ENCODE data around the gene C5orf63. TPM values are rescaled to one million over a fixed set of nuclear protein-coding genes. Genes with fewer than 3 reads are reported as not detected.

Gene C5orf63
- total and polyA plus RNA-seq, 10 of the 15 experiments (the other 5 are each of a cell fraction or from before 2014, with no cell fraction given): 8.7 to 54.3 (median 11.9) TPM

DNA sequence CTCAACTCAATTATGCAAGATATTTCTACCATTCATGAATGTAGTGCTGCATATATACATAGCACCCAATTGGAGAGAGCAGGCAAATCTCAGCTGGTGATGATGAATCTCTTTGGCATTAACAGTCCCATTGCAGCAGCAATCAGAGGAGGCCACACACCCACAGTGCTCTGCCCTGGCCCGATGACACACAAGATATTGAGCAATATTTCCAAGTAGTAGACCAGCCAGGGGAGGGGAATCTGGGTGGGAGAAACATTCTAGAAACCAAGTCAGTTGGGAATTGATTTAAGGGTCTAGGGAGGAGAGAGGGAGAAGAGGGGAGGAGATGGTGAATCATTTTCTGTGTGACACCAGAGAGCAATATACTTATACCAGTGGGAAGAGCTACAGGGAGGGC, 14.9 kb upstream of the C5orf63 start (continued):
- no peak for TF ChIP-seq RBBP5 (conservative IDR thresholded peaks at IDR 0.05)

DNA sequence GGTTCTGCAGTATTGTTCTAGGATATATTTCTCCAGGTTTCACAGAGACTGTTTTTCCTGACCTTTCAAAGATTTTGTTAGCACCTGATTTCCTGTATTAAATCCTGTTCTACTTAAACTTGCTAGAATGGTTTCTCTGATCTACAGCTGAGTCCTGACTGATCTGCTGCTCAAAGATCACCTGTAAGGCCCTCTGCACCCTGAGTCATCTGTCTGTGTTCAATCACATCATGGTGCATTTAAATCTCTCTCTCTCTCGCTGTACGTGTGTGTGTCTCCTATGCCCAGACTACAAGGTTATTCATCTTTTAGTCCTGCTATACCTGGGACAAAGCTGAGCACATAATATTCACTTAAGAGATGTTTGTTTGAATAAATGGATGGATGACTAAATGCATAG, 13.3 kb upstream of the C5orf63 start:
- Histone ChIP-seq H3K36me3 (ENCODE audit: control insufficient read depth in 2 of 2, insufficient read depth in 2 of 2, low read length in 1 of 2) (no peaks in the 10 kb centered on the region), H3K4me1 (ENCODE audit: control insufficient read depth, insufficient read depth, low read length) (no peaks in the 10 kb centered on the region), H3K79me2 (ENCODE audit: control insufficient read depth, insufficient read depth, low read length) (no peaks in the 10 kb centered on the region), H2AFZ (ENCODE audit: control insufficient read depth, low read depth, low read length) (no peak overlapping the region), H3K9me3 (replicated peaks; ENCODE audit: control insufficient read depth, insufficient read depth, low read length) (no peaks in the 10 kb centered on the region), H3K9ac (ENCODE audit: control insufficient read depth, insufficient read depth, low read length) (no peak overlapping the region), H3K4me2 (ENCODE audit: control insufficient read depth, insufficient read depth) (no peak overlapping the region), H4K20me1 (ENCODE audit: control insufficient read depth, insufficient read depth) (no peaks in the 10 kb centered on the region), H3K27me3 (replicated peaks in 1 of 2; ENCODE audit: control insufficient read depth in 2 of 2, insufficient read depth in 2 of 2, low read length in 1 of 2) (no peaks in the 10 kb centered on the region), H3K4me3 (no peak overlapping the region), H3K27ac (ENCODE audit: control insufficient read depth, insufficient read depth) (no peak overlapping the region)
- ATAC-seq (no peak), DNase-seq (ENCODE audit: low read depth, low spot score) (no peak), FAIRE-seq (no peak)
- WGBS (ENCODE audit: insufficient coverage, insufficient replicate concordance, low lambda C conversion rate, missing lambda C conversion rate): 80% methylated on average over 2 of the region's 2 CpGs
- SMC1A ChIA-PET (ENCODE audit: uncharacterized antibody, unreplicated experiment): interaction anchor here (0.6 to 1.8 kb wide), 3 partner anchors 14 to 1675 kb away, joined by 3 to 5 read pairs (median 3); partner anchors contain the start of gene C5orf63
- CTCF ChIA-PET: interaction anchor here (0.6 to 1.5 kb wide), 3 partner anchors 8 to 227 kb away, joined by 3 to 6 read pairs (median 4); no protein-coding TSS in a partner anchor
- RAD21 ChIA-PET (ENCODE audit: unreplicated experiment): interaction anchor here (0.8 kb wide), 1 partner anchor 249 kb away, joined by 3 read pairs; no protein-coding TSS in a partner anchor
- POLR2A ChIA-PET: interaction anchor here (0.5 kb wide), 1 partner anchor 52 kb away, joined by 3 read pairs; no protein-coding TSS in a partner anchor
- intact Hi-C loops (cut with micrococcal nuclease; ENCODE audit: unreplicated experiment) (no loop called here), in situ Hi-C loops (cut with MboI) (no loop called here)
- no TSS peak for BruUV-seq (replicated peaks)
- TF ChIP-seq IRF4 (IDR thresholded peaks at IDR 0.05; ENCODE audit: low read depth, low read length): no peak
- no peak for TF ChIP-seq CBX5 (IDR thresholded peaks at IDR 0.05; ENCODE audit: low read depth)
- no peak for TF ChIP-seq CHD4 (IDR thresholded peaks at IDR 0.05)
- no peak for TF ChIP-seq YBX1 (IDR thresholded peaks at IDR 0.05)
- no peak for TF ChIP-seq SIX5 (IDR thresholded peaks at IDR 0.05; ENCODE audit: low read depth, low read length, severe bottlenecking)
- TF ChIP-seq NFYA (IDR thresholded peaks at IDR 0.05; ENCODE audit: borderline replicate concordance, low read depth, low read length): no peak
- no peak for TF ChIP-seq SP1 (IDR thresholded peaks at IDR 0.05; ENCODE audit: low read depth, low read length)
- no peak for TF ChIP-seq MYC (IDR thresholded peaks at IDR 0.05; ENCODE audit: insufficient read depth, insufficient read length, insufficient replicate concordance, low read length, severe bottlenecking)
- TF ChIP-seq ASH2L (IDR thresholded peaks at IDR 0.05; ENCODE audit: borderline replicate concordance, low read depth): no peak
- TF ChIP-seq POLR2A (IDR thresholded peaks at IDR 0.05; ENCODE audit: low read depth, low read length): no peak
- TF ChIP-seq, protein P1, sequence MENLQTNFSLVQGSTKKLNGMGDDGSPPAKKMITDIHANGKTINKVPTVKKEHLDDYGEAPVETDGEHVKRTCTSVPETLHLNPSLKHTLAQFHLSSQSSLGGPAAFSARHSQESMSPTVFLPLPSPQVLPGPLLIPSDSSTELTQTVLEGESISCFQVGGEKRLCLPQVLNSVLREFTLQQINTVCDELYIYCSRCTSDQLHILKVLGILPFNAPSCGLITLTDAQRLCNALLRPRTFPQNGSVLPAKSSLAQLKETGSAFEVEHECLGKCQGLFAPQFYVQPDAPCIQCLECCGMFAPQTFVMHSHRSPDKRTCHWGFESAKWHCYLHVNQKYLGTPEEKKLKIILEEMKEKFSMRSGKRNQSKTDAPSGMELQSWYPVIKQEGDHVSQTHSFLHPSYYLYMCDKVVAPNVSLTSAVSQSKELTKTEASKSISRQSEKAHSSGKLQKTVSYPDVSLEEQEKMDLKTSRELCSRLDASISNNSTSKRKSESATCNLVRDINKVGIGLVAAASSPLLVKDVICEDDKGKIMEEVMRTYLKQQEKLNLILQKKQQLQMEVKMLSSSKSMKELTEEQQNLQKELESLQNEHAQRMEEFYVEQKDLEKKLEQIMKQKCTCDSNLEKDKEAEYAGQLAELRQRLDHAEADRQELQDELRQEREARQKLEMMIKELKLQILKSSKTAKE (IDR thresholded peaks at IDR 0.05; ENCODE audit: low read depth, poor library complexity, severe bottlenecking): no peak

Measured in GM12878 (cell line).